SK-N-SH treated with all-trans-retinoic acid at 6 μM for 48 hours (cell line): ENCODE measurements around the gene AKAP1.

Experiments used
- BACH2 ChIP-seq: fragments of 250-450 bp; sonication (Bioruptor Pico); IDR thresholded peaks from 2 replicates; pipeline ENCODE4 v1.9.0; 2021; ENCODE audit warnings: mild to moderate bottlenecking, borderline replicate concordance
- CSDC2 ChIP-seq: fragments of 250-450 bp; sonication (Bioruptor Pico); IDR thresholded peaks from 2 replicates; pipeline ENCODE4 v1.5.0; 2020; ENCODE audit warnings: mild to moderate bottlenecking, moderate library complexity
- OSR1 ChIP-seq: fragments of 250-450 bp; sonication (Bioruptor Pico); IDR thresholded peaks from 2 replicates; pipeline ENCODE4 v1.8.0; 2022; ENCODE audit warnings: moderate library complexity, mild to moderate bottlenecking, inconsistent platforms
- ZFP30 ChIP-seq: fragments of 450-650 bp; formaldehyde crosslinking; IDR thresholded peaks from 2 replicates; pipeline ENCODE4 v1.5.0; 2022; ENCODE audit warnings: mild to moderate bottlenecking, moderate library complexity
- TF ChIP-seq, protein P1 (sequence below): fragments of 250-450 bp; sonication (Bioruptor Pico); IDR thresholded peaks from 2 replicates; pipeline ENCODE4 v1.8.0; 2020; ENCODE audit warnings: mild to moderate bottlenecking, moderate library complexity, borderline replicate concordance
- TF ChIP-seq, protein P2 (sequence below): fragments of 250-450 bp; sonication (Bioruptor Pico); IDR thresholded peaks from 2 replicates; pipeline ENCODE4 v1.5.0; 2020; ENCODE audit warnings: mild to moderate bottlenecking, moderate library complexity

DNA sequence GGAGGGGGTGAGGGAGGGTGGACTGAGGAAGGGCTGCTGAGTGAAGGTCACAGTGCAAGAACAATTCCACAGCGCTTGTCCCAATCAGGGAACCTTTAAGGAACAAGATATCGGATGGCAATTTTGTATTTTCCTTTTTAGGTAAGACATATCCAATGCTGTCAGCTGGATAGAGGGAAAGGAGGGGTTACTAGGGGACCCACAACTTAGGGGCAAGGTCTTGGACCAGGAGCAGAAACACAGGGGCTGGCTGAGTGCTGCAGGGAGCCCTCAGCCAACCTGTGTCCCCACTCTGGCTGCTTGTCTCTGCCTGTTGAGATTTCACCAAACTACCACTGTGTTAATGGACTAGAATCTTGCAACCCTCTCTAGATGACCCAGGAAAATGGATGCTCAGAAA lies 47.6 kb downstream of the AKAP1 start:
- TF ChIP-seq ZFP30 (CRISPR knock-in tag): no peak
- TF ChIP-seq CSDC2: no peak
- TF ChIP-seq, protein P1, sequence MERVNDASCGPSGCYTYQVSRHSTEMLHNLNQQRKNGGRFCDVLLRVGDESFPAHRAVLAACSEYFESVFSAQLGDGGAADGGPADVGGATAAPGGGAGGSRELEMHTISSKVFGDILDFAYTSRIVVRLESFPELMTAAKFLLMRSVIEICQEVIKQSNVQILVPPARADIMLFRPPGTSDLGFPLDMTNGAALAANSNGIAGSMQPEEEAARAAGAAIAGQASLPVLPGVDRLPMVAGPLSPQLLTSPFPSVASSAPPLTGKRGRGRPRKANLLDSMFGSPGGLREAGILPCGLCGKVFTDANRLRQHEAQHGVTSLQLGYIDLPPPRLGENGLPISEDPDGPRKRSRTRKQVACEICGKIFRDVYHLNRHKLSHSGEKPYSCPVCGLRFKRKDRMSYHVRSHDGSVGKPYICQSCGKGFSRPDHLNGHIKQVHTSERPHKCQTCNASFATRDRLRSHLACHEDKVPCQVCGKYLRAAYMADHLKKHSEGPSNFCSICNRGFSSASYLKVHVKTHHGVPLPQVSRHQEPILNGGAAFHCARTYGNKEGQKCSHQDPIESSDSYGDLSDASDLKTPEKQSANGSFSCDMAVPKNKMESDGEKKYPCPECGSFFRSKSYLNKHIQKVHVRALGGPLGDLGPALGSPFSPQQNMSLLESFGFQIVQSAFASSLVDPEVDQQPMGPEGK: no peak
- TF ChIP-seq, protein P2, sequence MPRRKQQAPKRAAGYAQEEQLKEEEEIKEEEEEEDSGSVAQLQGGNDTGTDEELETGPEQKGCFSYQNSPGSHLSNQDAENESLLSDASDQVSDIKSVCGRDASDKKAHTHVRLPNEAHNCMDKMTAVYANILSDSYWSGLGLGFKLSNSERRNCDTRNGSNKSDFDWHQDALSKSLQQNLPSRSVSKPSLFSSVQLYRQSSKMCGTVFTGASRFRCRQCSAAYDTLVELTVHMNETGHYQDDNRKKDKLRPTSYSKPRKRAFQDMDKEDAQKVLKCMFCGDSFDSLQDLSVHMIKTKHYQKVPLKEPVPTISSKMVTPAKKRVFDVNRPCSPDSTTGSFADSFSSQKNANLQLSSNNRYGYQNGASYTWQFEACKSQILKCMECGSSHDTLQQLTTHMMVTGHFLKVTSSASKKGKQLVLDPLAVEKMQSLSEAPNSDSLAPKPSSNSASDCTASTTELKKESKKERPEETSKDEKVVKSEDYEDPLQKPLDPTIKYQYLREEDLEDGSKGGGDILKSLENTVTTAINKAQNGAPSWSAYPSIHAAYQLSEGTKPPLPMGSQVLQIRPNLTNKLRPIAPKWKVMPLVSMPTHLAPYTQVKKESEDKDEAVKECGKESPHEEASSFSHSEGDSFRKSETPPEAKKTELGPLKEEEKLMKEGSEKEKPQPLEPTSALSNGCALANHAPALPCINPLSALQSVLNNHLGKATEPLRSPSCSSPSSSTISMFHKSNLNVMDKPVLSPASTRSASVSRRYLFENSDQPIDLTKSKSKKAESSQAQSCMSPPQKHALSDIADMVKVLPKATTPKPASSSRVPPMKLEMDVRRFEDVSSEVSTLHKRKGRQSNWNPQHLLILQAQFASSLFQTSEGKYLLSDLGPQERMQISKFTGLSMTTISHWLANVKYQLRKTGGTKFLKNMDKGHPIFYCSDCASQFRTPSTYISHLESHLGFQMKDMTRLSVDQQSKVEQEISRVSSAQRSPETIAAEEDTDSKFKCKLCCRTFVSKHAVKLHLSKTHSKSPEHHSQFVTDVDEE (CRISPR knock-in tag): no peak
- no peak for TF ChIP-seq BACH2 (CRISPR knock-in tag)
- no peak for TF ChIP-seq OSR1 (CRISPR knock-in tag)
